HEK293 (cell line): ENCODE data around the gene TBC1D13.
A peak's percentile ranks its signal among the peaks of the same experiment; 100 is the strongest.

Experiments
- TRIM28 ChIP-seq: IDR thresholded peaks from 2 replicates; pipeline ENCODE4 v1.6.1; 2011; ENCODE audit warnings: low read length, control low read depth, borderline replicate concordance
- YY1 ChIP-seq: fragments of 450-650 bp; formaldehyde crosslinking; IDR thresholded peaks from 2 replicates; pipeline ENCODE4 v1.5.1; 2018; ENCODE audit warnings: missing biosample characterization, missing genetic modification characterization
- YY2 ChIP-seq: fragments of 450-650 bp; formaldehyde crosslinking; IDR thresholded peaks from 2 replicates; pipeline ENCODE4 v1.5.1; 2016; ENCODE audit warnings: missing biosample characterization, missing genetic modification characterization
- ZBTB21 ChIP-seq: fragments of 450-650 bp; formaldehyde crosslinking; IDR thresholded peaks from 2 replicates; pipeline ENCODE4 v1.5.1; 2017; ENCODE audit warnings: missing biosample characterization, missing genetic modification characterization
- ZBTB8A ChIP-seq: fragments of 450-650 bp; formaldehyde crosslinking; IDR thresholded peaks from 2 replicates; pipeline ENCODE4 v1.5.1; 2016; ENCODE audit warnings: missing biosample characterization, missing genetic modification characterization
- ZFP3 ChIP-seq: fragments of 450-650 bp; formaldehyde crosslinking; IDR thresholded peaks from 2 replicates; pipeline ENCODE4 v1.5.1; 2016; ENCODE audit warnings: low read depth, missing biosample characterization, missing genetic modification characterization
- ZFP37 ChIP-seq: fragments of 450-650 bp; formaldehyde crosslinking; IDR thresholded peaks from 2 replicates; pipeline ENCODE4 v1.5.1; 2016; ENCODE audit warnings: missing biosample characterization, missing genetic modification characterization
- ZNF114 ChIP-seq: fragments of 450-650 bp; formaldehyde crosslinking; IDR thresholded peaks from 2 replicates; pipeline ENCODE4 v1.5.0; 2017; ENCODE audit warnings: missing biosample characterization, missing genetic modification characterization
- ZNF132 ChIP-seq: fragments of 450-650 bp; formaldehyde crosslinking; IDR thresholded peaks from 2 replicates; pipeline ENCODE4 v1.5.1; 2017; ENCODE audit warnings: missing biosample characterization, missing genetic modification characterization, borderline replicate concordance
- ZNF140 ChIP-seq: fragments of 450-650 bp; formaldehyde crosslinking; IDR thresholded peaks from 2 replicates; pipeline ENCODE4 v1.5.1; 2016; ENCODE audit warnings: missing biosample characterization, missing genetic modification characterization
- ZNF146 ChIP-seq: fragments of 450-650 bp; formaldehyde crosslinking; IDR thresholded peaks from 2 replicates; pipeline ENCODE4 v1.5.1; 2016; ENCODE audit warnings: missing biosample characterization, missing genetic modification characterization
- ZNF266 ChIP-seq: fragments of 450-650 bp; formaldehyde crosslinking; IDR thresholded peaks from 2 replicates; pipeline ENCODE4 v1.5.1; 2016; ENCODE audit warnings: missing biosample characterization, missing genetic modification characterization, low read depth
- ZNF302 ChIP-seq: fragments of 450-650 bp; formaldehyde crosslinking; IDR thresholded peaks from 2 replicates; pipeline ENCODE4 v1.5.1; 2016; ENCODE audit warnings: missing biosample characterization, missing genetic modification characterization, low read depth
- ZNF510 ChIP-seq: fragments of 450-650 bp; formaldehyde crosslinking; IDR thresholded peaks from 2 replicates; pipeline ENCODE4 v1.5.1; 2018; ENCODE audit warnings: mild to moderate bottlenecking, missing genetic modification characterization, missing biosample characterization; ENCODE audit not compliant: insufficient replicate concordance
- ZNF544 ChIP-seq: fragments of 450-650 bp; formaldehyde crosslinking; IDR thresholded peaks from 2 replicates; pipeline ENCODE4 v1.5.0; 2017; ENCODE audit warnings: missing biosample characterization, missing genetic modification characterization
- ZNF561 ChIP-seq: fragments of 450-650 bp; IDR thresholded peaks from 2 replicates; pipeline ENCODE4 v1.5.1; 2018; ENCODE audit warnings: missing biosample characterization, missing genetic modification characterization, borderline replicate concordance
- ZNF585B ChIP-seq: fragments of 450-650 bp; formaldehyde crosslinking; IDR thresholded peaks from 2 replicates; pipeline ENCODE4 v1.5.1; 2016; ENCODE audit warnings: missing biosample characterization, missing genetic modification characterization
- ZNF677 ChIP-seq: fragments of 450-650 bp; IDR thresholded peaks from 2 replicates; pipeline ENCODE4 v1.5.0; 2018; ENCODE audit warnings: missing biosample characterization, mild to moderate bottlenecking, missing genetic modification characterization, moderate library complexity
- ZNF837 ChIP-seq: fragments of 450-650 bp; formaldehyde crosslinking; IDR thresholded peaks from 2 replicates; pipeline ENCODE4 v1.5.1; 2016; ENCODE audit warnings: missing biosample characterization, missing genetic modification characterization
- TF ChIP-seq, protein P1 (sequence below): sonication (generic); formaldehyde crosslinking; IDR thresholded peaks from 2 replicates; pipeline ENCODE4 v1.8.1; 2022; ENCODE audit warnings: mild to moderate bottlenecking, moderate library complexity, missing genetic modification reagents
- TF ChIP-seq, protein P2 (sequence below): fragments of 450-650 bp; formaldehyde crosslinking; IDR thresholded peaks from 2 replicates; pipeline ENCODE4 v1.5.1; 2016; ENCODE audit warnings: missing biosample characterization, missing genetic modification characterization
- TF ChIP-seq, protein P3 (sequence below): fragments of 450-650 bp; formaldehyde crosslinking; IDR thresholded peaks from 2 replicates; pipeline ENCODE4 v1.5.1; 2016; ENCODE audit warnings: missing biosample characterization, missing genetic modification characterization
- TF ChIP-seq, protein P4 (sequence below): fragments of 450-650 bp; formaldehyde crosslinking; IDR thresholded peaks from 2 replicates; pipeline ENCODE4 v1.5.1; 2016; ENCODE audit warnings: missing biosample characterization, missing genetic modification characterization
- TF ChIP-seq, protein P5 (sequence below): fragments of 450-650 bp; formaldehyde crosslinking; IDR thresholded peaks from 2 replicates; pipeline ENCODE4 v1.5.1; 2017; ENCODE audit warnings: missing biosample characterization, missing genetic modification characterization
- TF ChIP-seq, protein P6 (sequence below): fragments of 450-650 bp; formaldehyde crosslinking; IDR thresholded peaks from 2 replicates; pipeline ENCODE4 v1.5.1; 2017; ENCODE audit warnings: missing biosample characterization, mild to moderate bottlenecking, missing genetic modification characterization, moderate library complexity
- TF ChIP-seq, protein P7 (sequence below): IDR thresholded peaks from 2 replicates; pipeline ENCODE4 v1.6.1; 2011; ENCODE audit warnings: mild to moderate bottlenecking, low read depth, low read length, borderline replicate concordance

The TBC1D13 gene

DNA sequence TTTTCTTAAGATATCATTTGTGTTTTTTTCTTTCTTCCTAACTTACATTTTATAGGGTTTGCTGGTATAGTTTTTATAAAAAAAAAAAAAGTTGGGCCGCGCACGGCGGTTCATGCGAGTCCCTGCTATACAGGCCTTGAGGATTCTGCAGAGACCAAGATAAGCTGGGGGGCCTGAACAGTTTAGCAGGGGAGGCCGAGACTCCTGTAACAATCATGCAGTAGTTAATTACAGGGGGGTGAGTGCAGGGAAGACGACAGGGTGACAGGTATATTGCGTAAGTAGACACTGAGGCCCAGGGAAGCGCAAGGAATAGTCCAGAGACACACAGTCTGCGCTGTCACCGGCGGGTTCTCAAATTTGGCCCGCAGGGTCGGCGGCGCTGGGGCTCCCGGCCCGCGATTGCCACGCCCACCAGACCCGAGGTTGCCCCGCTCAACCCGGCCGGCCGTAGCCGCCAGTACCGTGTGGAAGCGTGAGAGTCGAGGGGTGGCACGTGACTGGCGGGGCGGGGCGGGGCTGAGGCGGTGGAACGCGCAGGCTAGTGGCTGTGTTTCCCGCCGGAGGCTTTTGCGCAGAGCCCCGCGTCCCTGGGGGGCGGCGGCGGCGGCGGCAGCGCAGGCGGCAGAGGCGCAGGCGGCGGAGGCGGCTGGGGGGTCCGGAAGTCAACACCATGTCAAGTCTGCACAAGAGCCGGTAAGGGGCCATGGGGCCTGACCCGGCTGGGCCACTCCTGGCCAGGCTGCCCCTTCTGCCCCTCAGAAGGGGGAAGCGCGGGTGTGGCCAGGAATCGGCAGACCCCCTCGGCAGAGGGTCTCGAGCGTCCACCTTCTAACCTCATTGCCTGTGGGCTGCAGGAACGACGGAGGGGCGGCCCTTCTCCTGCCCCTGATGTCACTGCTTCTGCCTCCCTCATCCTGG lies at the start of gene TBC1D13 (continued):
- TF ChIP-seq, protein P1, sequence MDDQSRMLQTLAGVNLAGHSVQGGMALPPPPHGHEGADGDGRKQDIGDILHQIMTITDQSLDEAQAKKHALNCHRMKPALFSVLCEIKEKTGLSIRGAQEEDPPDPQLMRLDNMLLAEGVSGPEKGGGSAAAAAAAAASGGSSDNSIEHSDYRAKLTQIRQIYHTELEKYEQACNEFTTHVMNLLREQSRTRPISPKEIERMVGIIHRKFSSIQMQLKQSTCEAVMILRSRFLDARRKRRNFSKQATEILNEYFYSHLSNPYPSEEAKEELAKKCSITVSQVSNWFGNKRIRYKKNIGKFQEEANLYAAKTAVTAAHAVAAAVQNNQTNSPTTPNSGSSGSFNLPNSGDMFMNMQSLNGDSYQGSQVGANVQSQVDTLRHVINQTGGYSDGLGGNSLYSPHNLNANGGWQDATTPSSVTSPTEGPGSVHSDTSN (CRISPR knock-in tag): peak; percentile 86; the same call in 1 of the 2 replicates
- TF ChIP-seq, protein P2, sequence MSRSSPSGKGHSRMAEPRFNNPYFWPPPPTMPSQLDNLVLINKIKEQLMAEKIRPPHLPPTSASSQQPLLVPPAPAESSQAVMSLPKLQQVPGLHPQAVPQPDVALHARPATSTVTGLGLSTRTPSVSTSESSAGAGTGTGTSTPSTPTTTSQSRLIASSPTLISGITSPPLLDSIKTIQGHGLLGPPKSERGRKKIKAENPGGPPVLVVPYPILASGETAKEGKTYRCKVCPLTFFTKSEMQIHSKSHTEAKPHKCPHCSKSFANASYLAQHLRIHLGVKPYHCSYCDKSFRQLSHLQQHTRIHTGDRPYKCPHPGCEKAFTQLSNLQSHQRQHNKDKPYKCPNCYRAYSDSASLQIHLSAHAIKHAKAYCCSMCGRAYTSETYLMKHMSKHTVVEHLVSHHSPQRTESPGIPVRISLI (tag by site-specific recombination): 0 out of 2 replicates have a peak, but pooled peaks have one; percentile 54
- no peak for TF ChIP-seq ZNF114
- no peak for TF ChIP-seq ZNF585B (tag by site-specific recombination)
- TF ChIP-seq, protein P3, sequence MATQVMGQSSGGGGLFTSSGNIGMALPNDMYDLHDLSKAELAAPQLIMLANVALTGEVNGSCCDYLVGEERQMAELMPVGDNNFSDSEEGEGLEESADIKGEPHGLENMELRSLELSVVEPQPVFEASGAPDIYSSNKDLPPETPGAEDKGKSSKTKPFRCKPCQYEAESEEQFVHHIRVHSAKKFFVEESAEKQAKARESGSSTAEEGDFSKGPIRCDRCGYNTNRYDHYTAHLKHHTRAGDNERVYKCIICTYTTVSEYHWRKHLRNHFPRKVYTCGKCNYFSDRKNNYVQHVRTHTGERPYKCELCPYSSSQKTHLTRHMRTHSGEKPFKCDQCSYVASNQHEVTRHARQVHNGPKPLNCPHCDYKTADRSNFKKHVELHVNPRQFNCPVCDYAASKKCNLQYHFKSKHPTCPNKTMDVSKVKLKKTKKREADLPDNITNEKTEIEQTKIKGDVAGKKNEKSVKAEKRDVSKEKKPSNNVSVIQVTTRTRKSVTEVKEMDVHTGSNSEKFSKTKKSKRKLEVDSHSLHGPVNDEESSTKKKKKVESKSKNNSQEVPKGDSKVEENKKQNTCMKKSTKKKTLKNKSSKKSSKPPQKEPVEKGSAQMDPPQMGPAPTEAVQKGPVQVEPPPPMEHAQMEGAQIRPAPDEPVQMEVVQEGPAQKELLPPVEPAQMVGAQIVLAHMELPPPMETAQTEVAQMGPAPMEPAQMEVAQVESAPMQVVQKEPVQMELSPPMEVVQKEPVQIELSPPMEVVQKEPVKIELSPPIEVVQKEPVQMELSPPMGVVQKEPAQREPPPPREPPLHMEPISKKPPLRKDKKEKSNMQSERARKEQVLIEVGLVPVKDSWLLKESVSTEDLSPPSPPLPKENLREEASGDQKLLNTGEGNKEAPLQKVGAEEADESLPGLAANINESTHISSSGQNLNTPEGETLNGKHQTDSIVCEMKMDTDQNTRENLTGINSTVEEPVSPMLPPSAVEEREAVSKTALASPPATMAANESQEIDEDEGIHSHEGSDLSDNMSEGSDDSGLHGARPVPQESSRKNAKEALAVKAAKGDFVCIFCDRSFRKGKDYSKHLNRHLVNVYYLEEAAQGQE (tag by site-specific recombination): 0 out of 2 replicates have a peak, but pooled peaks have one; percentile 29
- TF ChIP-seq ZNF510 (tag by site-specific recombination): no peak
- no peak for TF ChIP-seq ZBTB21 (tag by site-specific recombination)
- no peak for TF ChIP-seq ZNF544 (tag by site-specific recombination)
- peak; percentile 75 for TF ChIP-seq ZBTB8A
- TF ChIP-seq, protein P4, sequence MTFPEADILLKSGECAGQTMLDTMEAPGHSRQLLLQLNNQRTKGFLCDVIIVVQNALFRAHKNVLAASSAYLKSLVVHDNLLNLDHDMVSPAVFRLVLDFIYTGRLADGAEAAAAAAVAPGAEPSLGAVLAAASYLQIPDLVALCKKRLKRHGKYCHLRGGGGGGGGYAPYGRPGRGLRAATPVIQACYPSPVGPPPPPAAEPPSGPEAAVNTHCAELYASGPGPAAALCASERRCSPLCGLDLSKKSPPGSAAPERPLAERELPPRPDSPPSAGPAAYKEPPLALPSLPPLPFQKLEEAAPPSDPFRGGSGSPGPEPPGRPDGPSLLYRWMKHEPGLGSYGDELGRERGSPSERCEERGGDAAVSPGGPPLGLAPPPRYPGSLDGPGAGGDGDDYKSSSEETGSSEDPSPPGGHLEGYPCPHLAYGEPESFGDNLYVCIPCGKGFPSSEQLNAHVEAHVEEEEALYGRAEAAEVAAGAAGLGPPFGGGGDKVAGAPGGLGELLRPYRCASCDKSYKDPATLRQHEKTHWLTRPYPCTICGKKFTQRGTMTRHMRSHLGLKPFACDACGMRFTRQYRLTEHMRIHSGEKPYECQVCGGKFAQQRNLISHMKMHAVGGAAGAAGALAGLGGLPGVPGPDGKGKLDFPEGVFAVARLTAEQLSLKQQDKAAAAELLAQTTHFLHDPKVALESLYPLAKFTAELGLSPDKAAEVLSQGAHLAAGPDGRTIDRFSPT (tag by site-specific recombination): peak; percentile 85
- TF ChIP-seq ZFP37: no peak
- no peak for TF ChIP-seq ZNF837 (tag by site-specific recombination)
- TF ChIP-seq ZNF132 (tag by site-specific recombination): no peak
- TF ChIP-seq ZNF302 (tag by site-specific recombination): no peak
- TF ChIP-seq ZNF561 (tag by site-specific recombination): peak; percentile 97
- TF ChIP-seq ZNF146 (tag by site-specific recombination): 0 out of 2 replicates have a peak, but pooled peaks have one; percentile 6
- no peak for TF ChIP-seq ZFP3 (tag by site-specific recombination)
- TF ChIP-seq ZNF140: no peak
- no peak for TF ChIP-seq ZNF677
- no peak for TF ChIP-seq TRIM28
- TF ChIP-seq, protein P5, sequence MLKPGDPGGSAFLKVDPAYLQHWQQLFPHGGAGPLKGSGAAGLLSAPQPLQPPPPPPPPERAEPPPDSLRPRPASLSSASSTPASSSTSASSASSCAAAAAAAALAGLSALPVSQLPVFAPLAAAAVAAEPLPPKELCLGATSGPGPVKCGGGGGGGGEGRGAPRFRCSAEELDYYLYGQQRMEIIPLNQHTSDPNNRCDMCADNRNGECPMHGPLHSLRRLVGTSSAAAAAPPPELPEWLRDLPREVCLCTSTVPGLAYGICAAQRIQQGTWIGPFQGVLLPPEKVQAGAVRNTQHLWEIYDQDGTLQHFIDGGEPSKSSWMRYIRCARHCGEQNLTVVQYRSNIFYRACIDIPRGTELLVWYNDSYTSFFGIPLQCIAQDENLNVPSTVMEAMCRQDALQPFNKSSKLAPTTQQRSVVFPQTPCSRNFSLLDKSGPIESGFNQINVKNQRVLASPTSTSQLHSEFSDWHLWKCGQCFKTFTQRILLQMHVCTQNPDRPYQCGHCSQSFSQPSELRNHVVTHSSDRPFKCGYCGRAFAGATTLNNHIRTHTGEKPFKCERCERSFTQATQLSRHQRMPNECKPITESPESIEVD (tag by site-specific recombination): no peak
- TF ChIP-seq, protein P6, sequence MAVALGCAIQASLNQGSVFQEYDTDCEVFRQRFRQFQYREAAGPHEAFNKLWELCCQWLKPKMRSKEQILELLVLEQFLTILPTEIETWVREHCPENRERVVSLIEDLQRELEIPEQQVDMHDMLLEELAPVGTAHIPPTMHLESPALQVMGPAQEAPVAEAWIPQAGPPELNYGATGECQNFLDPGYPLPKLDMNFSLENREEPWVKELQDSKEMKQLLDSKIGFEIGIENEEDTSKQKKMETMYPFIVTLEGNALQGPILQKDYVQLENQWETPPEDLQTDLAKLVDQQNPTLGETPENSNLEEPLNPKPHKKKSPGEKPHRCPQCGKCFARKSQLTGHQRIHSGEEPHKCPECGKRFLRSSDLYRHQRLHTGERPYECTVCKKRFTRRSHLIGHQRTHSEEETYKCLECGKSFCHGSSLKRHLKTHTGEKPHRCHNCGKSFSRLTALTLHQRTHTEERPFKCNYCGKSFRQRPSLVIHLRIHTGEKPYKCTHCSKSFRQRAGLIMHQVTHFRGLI (tag by site-specific recombination): peak; percentile 64; the same call in 1 of the 2 replicates
- TF ChIP-seq, protein P7, sequence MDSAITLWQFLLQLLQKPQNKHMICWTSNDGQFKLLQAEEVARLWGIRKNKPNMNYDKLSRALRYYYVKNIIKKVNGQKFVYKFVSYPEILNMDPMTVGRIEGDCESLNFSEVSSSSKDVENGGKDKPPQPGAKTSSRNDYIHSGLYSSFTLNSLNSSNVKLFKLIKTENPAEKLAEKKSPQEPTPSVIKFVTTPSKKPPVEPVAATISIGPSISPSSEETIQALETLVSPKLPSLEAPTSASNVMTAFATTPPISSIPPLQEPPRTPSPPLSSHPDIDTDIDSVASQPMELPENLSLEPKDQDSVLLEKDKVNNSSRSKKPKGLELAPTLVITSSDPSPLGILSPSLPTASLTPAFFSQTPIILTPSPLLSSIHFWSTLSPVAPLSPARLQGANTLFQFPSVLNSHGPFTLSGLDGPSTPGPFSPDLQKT: no peak
- peak; percentile 76 for TF ChIP-seq YY1 (tag by site-specific recombination)
- no peak for TF ChIP-seq ZNF266
- 0 out of 2 replicates have a peak, but pooled peaks have one; percentile 44 for TF ChIP-seq YY2 (tag by site-specific recombination)
